ENCODE results near the gene RNH1. TPM values are rescaled to one million over a fixed set of nuclear protein-coding genes. Genes with fewer than 3 reads are reported as not detected.

Gene RNH1
- total RNA-seq, 1 experiment from 2014 or later, result 60.0 TPM

DNA sequence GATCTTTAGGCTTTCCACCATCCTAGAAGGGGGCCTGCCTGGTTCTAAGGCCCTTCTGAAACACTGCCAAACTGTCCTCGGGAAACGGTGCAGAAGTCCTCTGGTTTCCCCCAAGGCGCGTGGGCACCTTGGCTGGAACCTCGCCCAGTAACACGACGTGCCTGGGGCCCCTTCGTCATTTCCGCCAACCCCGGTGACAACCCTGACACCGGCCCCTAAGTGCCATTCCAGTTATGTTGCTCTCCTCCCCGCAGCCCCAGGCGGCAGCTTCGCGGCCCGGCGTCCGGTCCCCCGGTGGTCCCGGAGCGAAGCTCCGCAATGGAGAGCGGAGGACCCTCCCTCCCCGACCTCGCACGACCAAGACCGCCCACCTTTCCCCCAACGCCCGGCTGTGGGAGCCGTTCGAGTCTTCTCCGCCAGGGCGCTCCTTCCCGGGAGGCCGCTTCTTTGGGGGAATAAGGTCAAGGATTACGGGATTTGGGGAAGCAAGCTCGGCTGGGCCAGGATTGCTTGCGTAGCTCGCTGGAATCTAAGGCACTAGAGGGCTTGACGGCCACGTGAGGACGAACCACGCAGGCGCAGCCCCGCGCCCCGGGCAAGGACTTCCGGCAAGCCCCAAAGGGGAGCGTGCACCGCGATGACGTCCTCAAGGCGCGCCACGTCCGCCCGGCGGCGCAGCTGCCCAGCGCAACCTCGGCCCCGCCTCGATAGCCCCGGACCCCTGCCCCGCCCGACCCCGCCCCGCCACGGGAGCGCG is 626 bp downstream of the RNH1 start:
- no peak overlapping the region for H3K4ac ChIP-seq (ENCODE audit: low read depth, low read length)
- no CpG with 5 or more reads among the region's 71 CpGs for WGBS (ENCODE audit: extremely low coverage, insufficient read length, low lambda C conversion rate)
- peak overlapping the region; percentile 93 to 97 for H3K4me3 Mint-ChIP-seq
- no peaks in the 10 kb centered on the region for H3K4me1 ChIP-seq (ENCODE audit: insufficient read depth, low read length)
- DNase-seq, result peak; percentile 98
- no peaks in the 10 kb centered on the region; the same call in none of the 2 replicates for H3K27me3 Mint-ChIP-seq (ENCODE audit: low read depth)
- H4K8ac ChIP-seq (replicated peaks; ENCODE audit: insufficient read length, low read depth, low read length), result no peak overlapping the region
- H3K79me2 ChIP-seq (ENCODE audit: insufficient read depth, low read length), result peaks cover 2% of the 10 kb centered on the region; the same call in 1 of the 2 replicates
- H2BK5ac ChIP-seq (ENCODE audit: insufficient read length, low read length), result no peak overlapping the region
- peak overlapping the region; percentile 97 to 100 (median 99) for H3K27ac Mint-ChIP-seq
- no peaks in the 10 kb centered on the region for H4K20me1 ChIP-seq (ENCODE audit: control insufficient read depth, insufficient read depth, insufficient read length)
- H3T11ph ChIP-seq (ENCODE audit: low read length), result no peak overlapping the region
- no peak overlapping the region for H4K91ac ChIP-seq (ENCODE audit: insufficient read length, low read depth, low read length)
- H3K23me2 ChIP-seq (ENCODE audit: insufficient read length, low read depth, low read length, poor library complexity, severe bottlenecking), result peaks cover 16% of the 10 kb centered on the region
- no peaks in the 10 kb centered on the region for H3K9me3 ChIP-seq (ENCODE audit: control insufficient read depth, low read depth, low read length)
- peaks cover 3 to 9% of the 10 kb centered on the region in 2 experiments; a peak in 2 of 4 replicates for H3K4me1 Mint-ChIP-seq
- H3K79me1 ChIP-seq (ENCODE audit: insufficient read depth, low read depth, low read length, poor library complexity, severe bottlenecking), result no peaks in the 10 kb centered on the region
- peaks cover 10 to 17% (median 16%) of the 10 kb centered on the region in 3 experiments for H3K36me3 Mint-ChIP-seq (ENCODE audit: insufficient read depth in 1 of 3, low read depth in 3 of 3)
- no peak overlapping the region for H2AFZ ChIP-seq (ENCODE audit: low read length)
- H2BK12ac ChIP-seq (ENCODE audit: insufficient read length, low read depth, low read length), result no peak overlapping the region
- H3K56ac ChIP-seq (ENCODE audit: insufficient read length, low read depth, low read length), result no peak overlapping the region
- no peak overlapping the region for H2AK5ac ChIP-seq (ENCODE audit: insufficient read length, low read length)
- no peak overlapping the region for H4K5ac ChIP-seq (ENCODE audit: insufficient read length, low read depth, low read length)
- no peaks in the 10 kb centered on the region for H3K9me3 Mint-ChIP-seq
- no peak overlapping the region for H2BK120ac ChIP-seq (ENCODE audit: low read depth, low read length, poor library complexity, severe bottlenecking)
- TF ChIP-seq, protein P1, sequence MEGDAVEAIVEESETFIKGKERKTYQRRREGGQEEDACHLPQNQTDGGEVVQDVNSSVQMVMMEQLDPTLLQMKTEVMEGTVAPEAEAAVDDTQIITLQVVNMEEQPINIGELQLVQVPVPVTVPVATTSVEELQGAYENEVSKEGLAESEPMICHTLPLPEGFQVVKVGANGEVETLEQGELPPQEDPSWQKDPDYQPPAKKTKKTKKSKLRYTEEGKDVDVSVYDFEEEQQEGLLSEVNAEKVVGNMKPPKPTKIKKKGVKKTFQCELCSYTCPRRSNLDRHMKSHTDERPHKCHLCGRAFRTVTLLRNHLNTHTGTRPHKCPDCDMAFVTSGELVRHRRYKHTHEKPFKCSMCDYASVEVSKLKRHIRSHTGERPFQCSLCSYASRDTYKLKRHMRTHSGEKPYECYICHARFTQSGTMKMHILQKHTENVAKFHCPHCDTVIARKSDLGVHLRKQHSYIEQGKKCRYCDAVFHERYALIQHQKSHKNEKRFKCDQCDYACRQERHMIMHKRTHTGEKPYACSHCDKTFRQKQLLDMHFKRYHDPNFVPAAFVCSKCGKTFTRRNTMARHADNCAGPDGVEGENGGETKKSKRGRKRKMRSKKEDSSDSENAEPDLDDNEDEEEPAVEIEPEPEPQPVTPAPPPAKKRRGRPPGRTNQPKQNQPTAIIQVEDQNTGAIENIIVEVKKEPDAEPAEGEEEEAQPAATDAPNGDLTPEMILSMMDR (conservative IDR thresholded peaks at IDR 0.05), result 0 out of 3 replicates have a peak, but pooled peaks have one; percentile 12
- H3K4me2 ChIP-seq (ENCODE audit: insufficient read depth, insufficient read length, low read length), result peak overlapping the region; percentile 91
- no peak overlapping the region for H3K27ac ChIP-seq (ENCODE audit: insufficient read length, low read depth, low read length)
- no peaks in the 10 kb centered on the region; the same call in 1 of the 2 replicates for H3K27me3 ChIP-seq (ENCODE audit: insufficient read depth, low read length)
- peak overlapping the region; percentile 5 for H3K18ac ChIP-seq (ENCODE audit: insufficient read length, low read depth, low read length)
- no peak overlapping the region for H3K14ac ChIP-seq (ENCODE audit: insufficient read depth, low read length)
- H2BK15ac ChIP-seq (ENCODE audit: low read depth, low read length), result no peak overlapping the region
- H3K9ac ChIP-seq (ENCODE audit: extremely low read depth, insufficient read length, low read length), result peak overlapping the region; percentile 49
- no peak overlapping the region for H2BK20ac ChIP-seq (ENCODE audit: low read depth, low read length, poor library complexity, severe bottlenecking)
- H3K23ac ChIP-seq (ENCODE audit: insufficient read length, low read depth, low read length), result no peak overlapping the region
